Gastroesophageal sphincter (tissue), 4 donors: ENCODE results near the gene CARD19. TPM values are rescaled to one million over a fixed set of nuclear protein-coding genes. Genes with fewer than 3 reads are reported as not detected.

Experiments
- ATAC-seq: fragments of 150-250 bp; one replicate; pipeline ENCODE4 v1.9.1; 2016; ENCODE audit warnings: mild to moderate bottlenecking, moderate library complexity
- H3K27ac ChIP-seq, 4 donors: fragments of 200-600 bp; sonication (generic) in 3 of 4; 1 replicate in 3 of 4; 2 replicates in 1 of 4; pipeline ENCODE4 v1.5.1; 2016 to 2019
- H3K27me3 ChIP-seq: fragments of 200-600 bp; sonication (generic); one replicate; pipeline ENCODE4 v1.5.1; 2019
- H3K36me3 ChIP-seq, 2 donors: fragments of 200-600 bp; sonication (generic); one replicate each; pipeline ENCODE4 v1.5.1; 2019; ENCODE audit warnings: control low read depth in 1 of 2
- H3K4me1 ChIP-seq, 3 donors: fragments of 200-600 bp; sonication (generic); 1 replicate in 2 of 3; 2 replicates in 1 of 3; pipeline ENCODE4 v1.5.1; 2016 to 2019; ENCODE audit warnings: control low read depth in 2 of 3
- H3K4me3 ChIP-seq, 2 donors: fragments of 200-600 bp; sonication (generic); one replicate each; pipeline ENCODE4 v1.5.1; 2019; ENCODE audit warnings: mild to moderate bottlenecking in 1 of 2, moderate library complexity in 1 of 2
- H3K9me3 ChIP-seq, 3 donors: fragments of 200-600 bp; sonication (generic); one replicate each; pipeline ENCODE4 v1.5.1; 2017 to 2019; ENCODE audit warnings: control low read depth in 2 of 3
- CTCF ChIP-seq, 4 experiments: fragments of 200-600 bp in 2 of 4; fragments of 450-650 bp in 2 of 4; sonication (generic) in 1 of 4; IDR thresholded peaks; one replicate each; pipeline ENCODE4 v1.5.1; 2017 to 2019; ENCODE audit warnings: antibody characterized with exemption in 4 of 4, mild to moderate bottlenecking in 2 of 4, moderate library complexity in 2 of 4
- EP300 ChIP-seq: sonication (generic); formaldehyde crosslinking; IDR thresholded peaks from one replicate; pipeline ENCODE4 v1.6.1; 2017; ENCODE audit warnings: antibody characterized with exemption, mild to moderate bottlenecking
- POLR2A ChIP-seq, 2 donors: fragments of 450-650 bp; IDR thresholded peaks; one replicate each; pipeline ENCODE4 v1.6.1; 2017; ENCODE audit warnings: antibody characterized with exemption in 2 of 2, mild to moderate bottlenecking in 2 of 2, moderate library complexity in 1 of 2
- POLR2AphosphoS5 ChIP-seq: sonication (generic); formaldehyde crosslinking; IDR thresholded peaks from one replicate; pipeline ENCODE4 v1.6.1; 2017; ENCODE audit warnings: antibody characterized with exemption
- WGBS, 2 donors: methylation state at CpG; one replicate each; pipeline ENCODE4 v1.1.5; 2018; ENCODE audit warnings: low coverage in 1 of 2; 5-methylcytosine and 5-hydroxymethylcytosine counted together
- total RNA-seq, 4 donors: library from RNA; depleted of rRNA; stranded (reverse); fragments of >200 nt; gene quantifications; one replicate each; pipeline ENCODE4 v1.1.0, GENCODE V29; 2016

CARD19 gene
- total RNA-seq, 4 donors from 2014 or later = 78.5 to 82.2 (median 80.1) TPM

GRCh38 chr9:93065135-93065720, 30.8 kb upstream of the CARD19 start:
- no peak for TF ChIP-seq EP300
- no peak for TF ChIP-seq POLR2A (IDR thresholded peaks at IDR 0.05)
- TF ChIP-seq CTCF (IDR thresholded peaks at IDR 0.05) = no peak
- TF ChIP-seq POLR2AphosphoS5 = no peak
- Histone ChIP-seq H3K9me3 (no peaks in the 10 kb centered on the region), H3K27me3 (peaks cover 1% of the 10 kb centered on the region), H3K4me3 (no peak overlapping the region), H3K4me1 (peaks cover 0 to 3% (median 0%) of the 10 kb centered on the region in 3 donors), H3K36me3 (no peaks in the 10 kb centered on the region), H3K27ac (no peak overlapping the region)
- ATAC-seq = no peak
- 86% methylated on average over 5 to 6 of the region's 15 CpGs for WGBS, 2 donors

GRCh38 chr9:93066978-93067603, 28.9 kb upstream of the CARD19 start:
- Histone ChIP-seq H3K27me3 (no peaks in the 10 kb centered on the region), H3K9me3 (no peaks in the 10 kb centered on the region), H3K27ac (no peak overlapping the region), H3K4me1 (peaks cover 0 to 14% (median under 1%) of the 10 kb centered on the region in 3 donors), H3K36me3 (no peaks in the 10 kb centered on the region), H3K4me3 (no peak overlapping the region)
- 79 to 98% methylated on average over 2 to 3 of the region's 3 CpGs for WGBS, 2 donors
- ATAC-seq = no peak
- TF ChIP-seq EP300 (no peak), POLR2A (IDR thresholded peaks at IDR 0.05) (no peak), POLR2AphosphoS5 (no peak), CTCF (IDR thresholded peaks at IDR 0.05) (no peak)

GRCh38 chr9:93068956-93069355, 27.1 kb upstream of the CARD19 start:
- Histone ChIP-seq H3K27me3 (no peaks in the 10 kb centered on the region), H3K4me3 (no peak overlapping the region), H3K9me3 (no peaks in the 10 kb centered on the region), H3K36me3 (no peaks in the 10 kb centered on the region), H3K4me1 (peaks cover 0 to 30% (median 9%) of the 10 kb centered on the region in 3 donors), H3K27ac (no peak overlapping the region)
- WGBS, 2 donors = 89 to 94% methylated on average over 4 of the region's 4 CpGs
- TF ChIP-seq POLR2AphosphoS5 = no peak
- TF ChIP-seq EP300 = no peak
- no peak for TF ChIP-seq CTCF (IDR thresholded peaks at IDR 0.05)
- TF ChIP-seq POLR2A (IDR thresholded peaks at IDR 0.05) = no peak
- no peak for ATAC-seq

- ATAC-seq = no peak
Observed at GRCh38 chr9:93071464-93071863, 24.6 kb upstream of the CARD19 start.

More at GRCh38 chr9:93071464-93071863, 24.6 kb upstream of the CARD19 start:
- Histone ChIP-seq H3K9me3 (no peaks in the 10 kb centered on the region), H3K4me3 (no peak overlapping the region), H3K27me3 (no peaks in the 10 kb centered on the region), H3K36me3 (no peaks in the 10 kb centered on the region), H3K27ac (peak overlapping the region in 1 of 4 donors; percentile 31), H3K4me1 (peaks cover 0 to 30% (median 9%) of the 10 kb centered on the region in 3 donors)
- WGBS, 2 donors = 57 to 83% methylated on average over 3 to 4 of the region's 7 CpGs
- TF ChIP-seq EP300 (no peak), POLR2AphosphoS5 (no peak), CTCF (IDR thresholded peaks at IDR 0.05) (no peak), POLR2A (IDR thresholded peaks at IDR 0.05) (no peak)
